ENCODE measurements around the gene RBX1. TPM values are rescaled to one million over a fixed set of nuclear protein-coding genes. Genes with fewer than 3 reads are reported as not detected.

RBX1 gene
- total RNA-seq, 2 experiments from 2014 or later = 71.5 to 81.1 TPM

- no peak for DNase-seq
- no peaks in the 10 kb centered on the region for H3K36me3 Mint-ChIP-seq (ENCODE audit: low read depth)
- peaks cover 6% of the 10 kb centered on the region for H3K27me3 Mint-ChIP-seq
- ChIA-PET CTCF (interaction anchor here (0.7 to 1.0 kb wide), 2 partner anchors 25 to 302 kb away, joined by 3 to 4 read pairs; no protein-coding TSS in a partner anchor), POLR2A (no interaction called here)
- H3K4me1 Mint-ChIP-seq = no peaks in the 10 kb centered on the region
- H3K4me3 Mint-ChIP-seq = no peak overlapping the region
- H3K9me3 Mint-ChIP-seq = no peaks in the 10 kb centered on the region
- H3K27ac Mint-ChIP-seq = no peak overlapping the region
Observed at GRCh38 chr22:41003066-41003465, 51.9 kb downstream of the RBX1 start.

GRCh38 chr22:41003976-41004375 is 52.8 kb downstream of the RBX1 start:
- Mint-ChIP-seq H3K27me3 (peaks cover 6% of the 10 kb centered on the region), H3K9me3 (no peaks in the 10 kb centered on the region), H3K27ac (no peak overlapping the region), H3K4me1 (no peaks in the 10 kb centered on the region), H3K36me3 (ENCODE audit: low read depth) (no peaks in the 10 kb centered on the region), H3K4me3 (no peak overlapping the region)
- POLR2A ChIA-PET = no interaction called here
- DNase-seq = no peak
- CTCF ChIA-PET = interaction anchor here (0.5 to 0.6 kb wide), 2 partner anchors 27 to 134 kb away, joined by 3 read pairs; no protein-coding TSS in a partner anchor

GRCh38 chr22:41009222-41009948 is 58.2 kb downstream of the RBX1 start:
- Mint-ChIP-seq H3K9me3 (no peaks in the 10 kb centered on the region), H3K27me3 (no peaks in the 10 kb centered on the region), H3K4me1 (no peaks in the 10 kb centered on the region), H3K27ac (peak overlapping the region; percentile 9), H3K36me3 (ENCODE audit: low read depth) (no peaks in the 10 kb centered on the region), H3K4me3 (no peak overlapping the region)
- CTCF ChIA-PET = interaction anchor here (0.6 kb wide), 2 partner anchors 13 to 62 kb away, joined by 3 to 5 read pairs; no protein-coding TSS in a partner anchor
- no peak for DNase-seq
- POLR2A ChIA-PET = no interaction called here

- Mint-ChIP-seq H3K27me3 (no peaks in the 10 kb centered on the region), H3K9me3 (no peaks in the 10 kb centered on the region), H3K4me1 (peaks cover 3% of the 10 kb centered on the region), H3K4me3 (no peak overlapping the region), H3K36me3 (ENCODE audit: low read depth) (peaks cover 2% of the 10 kb centered on the region), H3K27ac (no peak overlapping the region)
- DNase-seq = no peak
- ChIA-PET CTCF (no interaction called here), POLR2A (no interaction called here)
Observed at GRCh38 chr22:41015003-41015402, 63.8 kb downstream of the RBX1 start.

GRCh38 chr22:41021061-41021612 is 70.0 kb downstream of the RBX1 start:
- peak; percentile 8 for DNase-seq
- H3K4me3 Mint-ChIP-seq = peak overlapping the region; percentile 98
- peaks cover 2% of the 10 kb centered on the region for H3K36me3 Mint-ChIP-seq (ENCODE audit: low read depth)
- peaks cover 14% of the 10 kb centered on the region for H3K27me3 Mint-ChIP-seq
- peak overlapping the region; percentile 100 for H3K27ac Mint-ChIP-seq
- no peaks in the 10 kb centered on the region for H3K9me3 Mint-ChIP-seq
- CTCF ChIA-PET = interaction anchor here (1.2 to 2.7 kb wide), 2 partner anchors 8 to 12 kb away, joined by 3 to 16 read pairs; no protein-coding TSS in a partner anchor
- peaks cover 25% of the 10 kb centered on the region for H3K4me1 Mint-ChIP-seq
- POLR2A ChIA-PET = interaction anchor here (1.0 kb wide), 1 partner anchor 69 kb away, joined by 4 read pairs; the partner anchor contains the start of gene RBX1

GRCh38 chr22:41021613-41022454 is 70.7 kb downstream of the RBX1 start:
- H3K36me3 Mint-ChIP-seq (ENCODE audit: low read depth) = peaks cover 2% of the 10 kb centered on the region
- POLR2A ChIA-PET = interaction anchor here (1.0 kb wide), 2 partner anchors 70 to 71 kb away, joined by 3 to 4 read pairs; partner anchors contain the start of genes EP300 and RBX1

GRCh38 chr22:41022470-41023298 is 71.5 kb downstream of the RBX1 start:
- ChIA-PET POLR2A (interaction anchor here (1.0 kb wide), 2 partner anchors 70 to 71 kb away, joined by 3 to 4 read pairs; partner anchors contain the start of genes EP300 and RBX1), CTCF (interaction anchor here (1.2 to 2.7 kb wide), 5 partner anchors 10 to 215 kb away, joined by 3 to 16 read pairs (median 3); no protein-coding TSS in a partner anchor)
- H3K4me3 Mint-ChIP-seq = peak overlapping the region; percentile 73
- peaks cover 14% of the 10 kb centered on the region for H3K27me3 Mint-ChIP-seq
- H3K4me1 Mint-ChIP-seq = peaks cover 25% of the 10 kb centered on the region
- H3K36me3 Mint-ChIP-seq (ENCODE audit: low read depth) = peaks cover 2% of the 10 kb centered on the region
- H3K9me3 Mint-ChIP-seq = no peaks in the 10 kb centered on the region
- peak; percentile 82 for DNase-seq
- H3K27ac Mint-ChIP-seq = peak overlapping the region; percentile 94

More at GRCh38 chr22:41021613-41022454, 70.7 kb downstream of the RBX1 start:
- H3K27ac Mint-ChIP-seq = peak overlapping the region; percentile 100
- CTCF ChIA-PET = interaction anchor here (1.2 to 2.7 kb wide), 4 partner anchors 9 to 99 kb away, joined by 3 to 16 read pairs (median 3); no protein-coding TSS in a partner anchor
- DNase-seq = peak; percentile 58
- H3K27me3 Mint-ChIP-seq = peaks cover 14% of the 10 kb centered on the region
- H3K9me3 Mint-ChIP-seq = no peaks in the 10 kb centered on the region
- H3K4me1 Mint-ChIP-seq = peaks cover 25% of the 10 kb centered on the region
- H3K4me3 Mint-ChIP-seq = peak overlapping the region; percentile 98

Other genes starting within 250 kb of the RBX1 start
- gene SLC25A17, start 132.0 kb upstream of the RBX1 start, total RNA-seq = 10 to 100 TPM; 17.5 to 17.6 TPM
- gene ST13, start 94.7 kb upstream of the RBX1 start, total RNA-seq = 100 to 1,000 TPM; 147 to 180 TPM
- gene XPNPEP3, start 94.2 kb upstream of the RBX1 start, total RNA-seq = 10 to 100 TPM; 11.9 to 17.8 TPM
- not detected for gene DNAJB7, start 89.3 kb upstream of the RBX1 start, total RNA-seq
- gene EP300, start 141.2 kb downstream of the RBX1 start, total RNA-seq = 10 to 100 TPM; 78.7 to 79.2 TPM